NCI-H510A (cell line): ENCODE results near the gene PRR35.
A peak's percentile ranks its signal among the peaks of the same experiment; 100 is the strongest.

ENCODE experiments used
- DNase-seq: peaks from one replicate; lab custom pipeline; 2025; lab: John Stamatoyannopoulos, UW

Gene PRR35

GRCh38 chr16:580141-580945, 20.1 kb downstream of the PRR35 start:
- DNase-seq = no peak

DNA sequence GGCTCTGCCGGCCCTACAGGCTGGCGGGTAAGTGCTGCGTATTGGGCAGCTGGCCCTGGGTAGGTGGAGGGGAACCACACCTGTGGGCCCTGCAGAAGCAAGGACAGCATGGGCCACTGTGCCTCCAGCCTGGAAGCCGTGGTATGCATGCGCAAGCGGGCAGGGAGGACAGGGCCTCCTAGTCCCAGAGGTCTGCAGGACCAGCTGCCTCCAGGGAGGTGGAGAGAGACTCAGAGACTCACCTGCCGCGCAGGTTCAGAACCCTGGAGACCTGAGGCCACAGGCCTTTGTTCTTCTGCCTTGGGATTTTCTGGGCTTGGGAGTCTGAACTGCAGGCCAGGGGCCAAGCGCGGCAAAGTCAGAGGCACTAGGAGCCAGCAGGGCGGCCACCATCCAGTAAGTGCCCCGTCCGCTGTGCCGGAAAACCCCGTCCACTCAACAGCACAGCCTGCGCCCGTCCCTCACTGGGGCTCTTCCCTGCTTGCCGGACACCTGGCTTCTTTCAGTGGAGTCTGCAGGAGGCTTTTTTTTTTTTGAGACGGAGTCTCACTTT, 20.8 kb downstream of the PRR35 start:
- DNase-seq = no peak

DNA sequence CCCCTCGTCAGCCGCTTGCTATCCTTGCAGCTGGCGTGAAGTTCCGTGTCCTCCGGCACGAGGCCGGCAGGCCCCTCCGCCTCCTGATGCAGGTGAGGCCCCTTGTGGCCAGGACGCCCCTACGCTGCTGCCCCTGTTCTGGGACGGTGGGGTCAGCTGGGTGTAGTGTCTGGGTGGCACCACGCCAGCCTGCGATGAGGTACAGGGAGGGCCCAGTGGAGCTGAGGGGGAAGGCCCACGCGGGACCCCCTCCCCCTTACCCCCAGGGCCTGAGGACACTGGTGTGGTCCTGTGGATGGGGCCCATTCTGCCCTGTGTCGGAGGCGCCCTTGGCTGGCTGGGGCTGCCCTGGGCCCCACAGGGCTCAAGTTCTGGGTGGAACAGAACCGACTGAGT, 22.0 kb downstream of the PRR35 start:
- no peak for DNase-seq

DNA sequence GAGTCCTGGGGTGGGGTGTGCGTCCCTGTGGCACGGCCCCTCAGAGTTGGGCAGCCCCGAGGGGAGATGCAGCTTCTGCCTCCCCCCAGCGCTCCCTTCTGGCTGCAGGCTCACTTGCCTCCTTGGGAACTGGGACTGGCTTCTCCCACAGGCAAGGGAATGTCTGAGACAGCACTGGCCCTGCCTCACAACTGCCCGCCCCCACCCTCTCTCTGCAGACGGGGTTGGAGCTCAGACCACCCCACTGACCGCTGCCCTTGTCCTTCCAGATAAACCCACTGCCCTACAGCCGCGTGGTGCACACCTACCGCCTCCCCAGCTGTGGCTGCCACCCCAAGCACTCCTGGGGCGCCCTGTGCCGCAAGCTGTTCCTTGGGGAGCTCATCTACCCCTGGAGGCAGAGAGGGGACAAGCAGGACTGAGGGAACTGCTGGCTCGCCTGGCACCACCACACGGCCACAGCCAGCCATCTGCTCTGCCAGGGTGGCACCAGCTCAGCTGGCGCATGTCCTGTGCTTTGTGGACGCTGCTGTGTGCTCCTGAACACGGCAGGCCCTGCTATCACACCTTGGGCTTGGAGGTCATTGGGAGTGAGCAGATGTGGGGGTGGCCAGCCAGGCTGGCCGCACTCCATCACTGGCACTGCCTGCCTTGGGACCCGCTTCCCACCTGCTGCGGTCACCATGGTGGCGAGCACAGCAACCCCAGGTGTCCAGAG, 22.6 kb downstream of the PRR35 start:
- DNase-seq = no peak

- DNase-seq = no peak
These were observed 23.2 kb downstream of the PRR35 start for GRCh38 chr16:583470-583814.

- DNase-seq = no peak
These were observed 23.8 kb downstream of the PRR35 start for GRCh38 chr16:583815-584591.

- no peak for DNase-seq
These were observed 25.2 kb downstream of the PRR35 start for GRCh38 chr16:585351-585750.

DNA sequence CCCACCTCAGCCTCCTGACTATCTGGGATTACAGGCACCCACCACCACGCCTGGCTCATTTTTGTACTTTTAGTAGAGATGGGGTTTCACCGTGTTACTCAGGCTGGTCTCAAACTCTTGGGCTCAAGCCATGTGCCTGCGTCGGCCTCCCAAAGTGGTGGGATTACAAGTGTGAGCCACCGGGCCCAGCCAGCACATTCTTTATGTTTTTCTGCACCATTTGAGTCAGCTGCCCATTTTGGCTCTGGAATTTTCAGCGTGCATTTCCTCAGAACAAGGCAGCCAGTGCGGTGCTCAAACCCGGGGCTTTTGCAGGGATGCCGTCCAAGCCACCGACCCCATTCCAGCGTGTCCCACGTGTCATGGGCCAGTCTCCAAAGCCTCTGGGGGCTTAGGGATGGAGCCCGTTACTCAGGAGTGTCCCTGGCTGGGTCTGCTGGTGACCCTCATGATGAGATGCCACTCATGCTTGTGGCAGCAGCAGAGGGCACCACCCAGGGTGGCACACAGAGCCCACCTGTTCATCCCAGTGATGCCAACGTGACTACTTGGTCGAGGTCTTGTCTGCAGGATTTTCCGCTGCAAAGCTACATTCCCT, 26.0 kb downstream of the PRR35 start:
- no peak for DNase-seq

DNA sequence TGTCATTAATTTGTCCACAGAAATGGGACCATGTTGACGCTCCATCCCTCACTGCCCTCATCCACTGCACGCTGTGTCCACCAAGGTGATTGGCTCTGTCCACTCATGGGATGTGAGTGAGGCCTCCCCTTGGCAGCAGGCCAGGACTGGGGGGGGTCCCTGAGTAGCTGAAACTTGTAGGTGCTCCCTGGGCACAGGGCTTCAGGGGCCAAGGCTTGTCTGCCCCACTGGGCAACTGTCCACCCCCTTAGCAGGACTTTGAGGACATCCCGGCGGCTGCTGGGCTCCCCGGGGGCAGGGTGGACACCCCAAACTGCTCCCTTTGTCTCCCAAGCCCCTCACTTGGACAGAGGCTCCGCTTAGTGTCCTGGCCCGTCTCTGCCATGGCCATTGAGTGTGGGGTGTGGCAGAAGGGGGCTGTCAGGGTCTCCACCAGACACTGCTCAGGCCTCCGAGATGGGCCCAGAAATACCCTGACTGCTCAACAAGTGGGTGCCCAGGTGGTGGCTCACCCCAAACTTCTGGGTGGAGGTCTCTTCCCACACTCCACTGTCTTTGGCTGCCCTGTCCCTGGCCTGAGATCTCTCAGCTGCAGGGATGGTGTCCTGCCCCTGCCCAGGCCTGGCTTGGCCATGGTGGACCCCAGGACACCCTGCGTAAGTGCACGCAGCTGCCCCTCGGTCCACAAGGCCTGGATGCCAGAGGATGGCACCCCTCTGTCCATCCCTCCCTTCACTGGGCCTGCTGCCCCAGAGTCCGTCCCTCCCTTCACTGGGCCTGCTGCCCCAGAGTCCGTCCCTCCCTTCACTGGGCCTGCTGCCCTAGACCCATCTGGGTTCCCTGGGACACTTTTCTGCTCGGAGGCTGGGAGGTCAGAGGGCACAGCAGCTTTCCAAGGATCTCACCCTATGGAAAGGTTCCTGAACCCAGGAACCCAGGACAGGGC, 26.7 kb downstream of the PRR35 start:
- DNase-seq = no peak

GRCh38 chr16:588639-588888, 28.4 kb downstream of the PRR35 start:
- DNase-seq = no peak

GRCh38 chr16:588889-589657, 28.9 kb downstream of the PRR35 start:
- peak; percentile 71 for DNase-seq

- peak; percentile 91 for DNase-seq
These were observed 29.5 kb downstream of the PRR35 start, which contains the start of gene RAB40C for GRCh38 chr16:589658-590187. Gene RAB40C (plus strand): TSS chr16:590066. CDS start chr16:590292, 226 bp downstream.

GRCh38 chr16:590188-590814, 30.1 kb downstream of the PRR35 start:
- DNase-seq = no peak

GRCh38 chr16:590815-591200, 30.6 kb downstream of the PRR35 start:
- no peak for DNase-seq

- no peak for DNase-seq
These were observed 31.0 kb downstream of the PRR35 start for GRCh38 chr16:591231-591630.

DNA sequence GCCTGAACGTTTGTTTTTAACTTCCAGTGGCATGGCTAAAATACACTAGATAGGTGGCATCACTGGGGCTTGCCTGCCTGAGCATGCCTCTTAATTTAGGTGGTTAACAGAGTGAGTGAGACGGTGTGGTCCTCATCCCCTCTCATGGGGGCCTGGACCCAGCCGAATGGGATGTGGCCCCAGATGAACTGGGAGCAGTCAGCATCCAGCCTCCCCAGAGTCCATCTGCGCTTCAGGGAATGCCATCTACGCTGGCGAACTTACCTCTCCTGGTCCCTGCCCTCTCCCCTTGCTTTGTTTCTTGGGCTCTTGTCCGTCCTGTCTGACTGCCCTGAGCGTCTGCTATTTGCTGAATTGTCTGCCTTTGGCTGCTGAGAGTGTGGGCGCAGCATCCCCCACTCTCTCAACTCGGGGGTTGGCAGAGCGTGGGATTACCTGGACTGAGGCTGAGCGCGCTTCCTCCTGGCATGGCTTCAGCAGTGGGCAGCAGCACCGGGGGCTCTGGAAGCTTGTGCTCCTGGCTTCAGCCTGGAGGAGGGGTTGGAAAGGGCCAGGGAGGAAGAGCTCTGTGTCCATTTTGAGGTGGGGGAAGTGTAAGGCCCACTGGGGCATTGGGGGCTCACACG, 31.8 kb downstream of the PRR35 start:
- no peak for DNase-seq

DNA sequence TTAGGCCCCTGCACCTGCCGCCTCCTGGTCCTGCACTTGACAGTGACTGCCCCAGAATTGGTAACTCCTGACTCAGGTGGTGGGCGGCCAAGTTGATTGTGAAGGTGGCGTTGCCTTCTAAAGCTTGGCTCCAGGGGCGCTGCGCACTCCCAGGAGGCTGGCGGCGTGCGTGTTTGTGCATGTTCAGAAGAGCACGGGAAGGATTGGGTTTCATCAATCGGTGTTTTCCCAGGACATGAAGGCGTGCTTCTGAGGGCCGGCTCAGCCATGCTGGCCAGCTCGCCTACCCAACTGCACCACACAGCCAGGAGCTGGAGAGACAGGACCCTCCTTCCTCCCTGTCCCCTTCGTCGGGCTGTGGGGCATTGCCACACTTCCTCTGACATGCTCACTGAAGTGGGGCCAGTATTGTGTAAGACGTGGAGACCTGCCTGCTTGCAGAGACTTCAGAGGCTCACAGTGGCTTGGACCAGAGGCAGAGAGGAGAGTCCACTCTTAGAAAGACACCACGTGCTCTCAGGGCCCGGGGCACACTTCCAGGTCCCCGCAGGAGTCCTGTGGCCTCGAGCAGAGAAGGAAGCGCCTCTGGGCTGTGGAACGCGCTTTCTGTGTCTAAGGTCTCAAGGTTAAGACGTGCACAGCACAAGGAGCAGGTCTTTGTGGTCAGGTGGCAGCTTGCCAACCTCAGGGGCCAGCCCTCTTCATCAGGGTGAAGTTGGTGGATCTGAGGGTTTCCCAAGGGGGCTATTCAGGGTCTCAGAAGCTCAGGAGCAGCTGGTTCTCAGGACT, 32.5 kb downstream of the PRR35 start:
- DNase-seq = peak; percentile 84

DNA sequence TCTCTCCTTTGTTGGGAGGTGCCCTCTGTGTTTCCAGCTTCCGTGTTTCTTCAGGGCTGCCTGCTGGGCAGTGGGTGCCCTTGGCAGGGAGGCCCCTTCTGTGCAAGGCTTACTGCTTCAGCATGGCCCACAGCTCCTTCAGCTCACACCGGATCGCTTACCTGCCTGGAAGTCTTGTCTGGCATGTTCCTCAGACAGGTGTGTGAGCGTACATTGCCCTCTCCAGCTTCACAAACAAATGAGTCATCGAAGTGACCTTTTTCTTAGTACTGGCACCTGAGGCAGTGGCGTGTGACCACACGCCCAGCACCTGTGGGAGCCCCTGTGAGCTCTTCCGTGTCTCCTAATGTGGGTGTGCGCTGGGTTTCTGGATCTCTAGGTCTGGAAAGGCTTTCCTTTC, 33.2 kb downstream of the PRR35 start:
- peak; percentile 61 for DNase-seq
